C4-2B (cell line): Measurements from ENCODE around the gene MOCS1.

ENCODE experiments used
- H3K27ac ChIP-seq: fragments of 450-650 bp; 2 replicates; pipeline ENCODE4 v1.5.1; 2017
- CTCF ChIP-seq: fragments of 450-650 bp; conservative IDR thresholded peaks from 2 replicates; pipeline ENCODE4 v1.5.1; 2017; ENCODE audit warnings: mild to moderate bottlenecking
- ZFX ChIP-seq: fragments of 450-650 bp; IDR thresholded peaks from 2 replicates; pipeline ENCODE4 v1.6.1; 2017

The MOCS1 gene

GRCh38 chr6:39908838-39909583, 25.3 kb downstream of the MOCS1 start:
- TF ChIP-seq ZFX: no peak
- no peak for TF ChIP-seq CTCF
- H3K27ac ChIP-seq: no peak overlapping the region

DNA sequence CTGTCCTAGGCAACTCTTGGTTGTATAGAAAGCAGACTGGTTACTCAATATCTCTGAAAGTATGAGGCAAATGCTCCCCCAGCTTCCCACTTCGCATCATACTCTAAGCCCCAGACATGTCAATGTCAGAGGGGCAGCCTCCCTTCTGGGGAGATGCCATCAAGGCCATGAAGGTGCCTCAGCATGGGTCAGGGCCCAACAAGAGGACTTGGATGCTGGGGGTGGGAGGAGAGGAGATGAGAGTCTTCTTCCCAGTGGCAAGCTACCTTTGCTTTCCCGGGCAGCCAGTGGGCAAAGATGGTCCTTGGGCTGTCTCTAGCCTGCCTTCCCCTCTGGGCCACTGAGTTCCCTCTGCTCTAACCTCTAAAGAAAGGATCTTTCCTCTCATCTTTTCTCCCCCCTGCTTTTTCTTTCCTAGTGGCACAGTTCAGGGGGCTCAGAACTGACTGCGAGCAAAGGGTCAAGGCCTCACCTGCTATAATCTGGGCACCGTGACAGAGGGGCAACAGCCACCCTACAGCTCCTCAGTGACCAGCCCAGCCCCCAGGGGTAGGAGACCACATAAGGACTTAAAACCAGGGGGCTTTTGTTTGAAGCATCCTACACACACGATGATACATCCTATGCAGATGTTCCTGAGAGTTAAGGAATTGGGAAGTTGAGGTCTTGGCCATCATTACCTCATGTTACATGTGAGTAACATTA, 26.2 kb downstream of the MOCS1 start:
- no peak for TF ChIP-seq ZFX
- no peak for TF ChIP-seq CTCF
- no peak overlapping the region for H3K27ac ChIP-seq

GRCh38 chr6:39906318-39906761, 27.9 kb downstream of the MOCS1 start:
- no peak overlapping the region for H3K27ac ChIP-seq
- TF ChIP-seq CTCF (no peak), ZFX (no peak)

- TF ChIP-seq CTCF (no peak), ZFX (no peak)
- no peak overlapping the region for H3K27ac ChIP-seq
Observed at GRCh38 chr6:39905640-39905975, 28.7 kb downstream of the MOCS1 start.

DNA sequence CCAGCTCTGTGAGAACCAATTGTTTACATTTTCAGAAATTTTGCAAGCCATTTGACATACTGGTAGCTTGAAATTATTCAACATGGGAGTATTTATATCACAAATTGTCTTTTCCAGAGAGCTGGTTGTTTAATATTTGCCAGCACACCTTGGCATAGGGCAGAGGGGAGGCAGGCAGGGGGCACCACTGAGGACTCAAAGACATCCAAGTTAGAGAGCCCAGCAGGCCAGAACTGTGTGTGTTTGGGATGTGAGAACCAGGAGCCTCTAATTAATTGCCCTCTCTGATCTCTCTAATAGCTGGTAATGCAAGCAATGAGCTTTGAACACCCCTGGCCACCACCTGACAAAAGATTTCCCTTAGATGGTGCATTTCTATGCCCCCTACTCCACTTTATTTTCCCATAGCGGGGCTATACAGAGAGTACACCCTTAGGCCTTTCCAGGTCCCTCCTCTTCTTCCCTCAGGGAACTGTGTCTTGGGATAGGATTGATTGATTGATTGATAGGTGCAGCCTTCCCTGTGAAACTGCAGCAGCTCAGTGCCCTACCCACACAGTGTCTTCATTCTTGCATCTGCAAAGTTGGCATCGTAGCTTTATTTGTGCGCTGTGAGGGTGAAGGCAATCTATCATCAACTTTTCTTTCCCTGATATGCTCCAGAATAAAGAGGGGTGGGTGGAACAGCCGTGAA, 29.2 kb downstream of the MOCS1 start:
- TF ChIP-seq ZFX (no peak), CTCF (no peak)
- no peak overlapping the region for H3K27ac ChIP-seq

- H3K27ac ChIP-seq: no peak overlapping the region
- TF ChIP-seq ZFX: no peak
- TF ChIP-seq CTCF: no peak
Observed at GRCh38 chr6:39903656-39904055, 30.6 kb downstream of the MOCS1 start.
